NCI-H510A (cell line): ENCODE results near the gene ITGA6.
"Not testable (repeated sequence)": the region's sequence is repeated elsewhere in the genome, so short reads cannot be mapped to it uniquely, and the experiment has no call there.

Experiments
- DNase-seq: peaks from one replicate; lab custom pipeline; 2025; lab: John Stamatoyannopoulos, UW

The ITGA6 gene

GRCh38 chr2:172516299-172516698 is 88.9 kb downstream of the ITGA6 start:
- no peak for DNase-seq

GRCh38 chr2:172518995-172519394 is 91.6 kb downstream of the ITGA6 start:
- no peak for DNase-seq

GRCh38 chr2:172525601-172526000 is 98.2 kb downstream of the ITGA6 start:
- DNase-seq: no peak

GRCh38 chr2:172531309-172531708 is 103.9 kb downstream of the ITGA6 start:
- no peak for DNase-seq

GRCh38 chr2:172532461-172532860 is 105.1 kb downstream of the ITGA6 start:
- DNase-seq: not testable (repeated sequence)

- no peak for DNase-seq
These were observed 106.3 kb downstream of the ITGA6 start for GRCh38 chr2:172533687-172534086.

- DNase-seq: no peak
These were observed 107.7 kb downstream of the ITGA6 start for GRCh38 chr2:172535119-172535518.

GRCh38 chr2:172537851-172538250 is 110.5 kb downstream of the ITGA6 start:
- DNase-seq: not testable (repeated sequence)

- no peak for DNase-seq
These were observed 112.4 kb downstream of the ITGA6 start for GRCh38 chr2:172539767-172540166.

GRCh38 chr2:172540421-172540820 is 113.0 kb downstream of the ITGA6 start:
- DNase-seq: no peak

- DNase-seq: no peak
These were observed 118.2 kb downstream of the ITGA6 start for GRCh38 chr2:172545408-172546075.

- DNase-seq: no peak
These were observed 121.7 kb downstream of the ITGA6 start for GRCh38 chr2:172549131-172549530.

GRCh38 chr2:172549802-172550201 is 122.4 kb downstream of the ITGA6 start:
- DNase-seq: not testable (repeated sequence)

GRCh38 chr2:172550419-172550818 is 123.0 kb downstream of the ITGA6 start:
- DNase-seq: no peak

GRCh38 chr2:172551271-172551670 is 123.9 kb downstream of the ITGA6 start:
- no peak for DNase-seq

- no peak for DNase-seq
These were observed 125.3 kb downstream of the ITGA6 start for GRCh38 chr2:172552547-172553291.

GRCh38 chr2:172554352-172555271 is 127.2 kb downstream of the ITGA6 start:
- DNase-seq: no peak

- no peak for DNase-seq
These were observed 127.8 kb downstream of the ITGA6 start for GRCh38 chr2:172555272-172555521.
